H9 (cell line): ENCODE results near the gene MRTFA. TPM values are rescaled to one million over a fixed set of nuclear protein-coding genes. Genes with fewer than 3 reads are reported as not detected.

Experiments
- DNase-seq: peaks from one replicate; pipeline ENCODE4 v3.0.0-alpha.2; 2017
- H2AFZ ChIP-seq: one replicate; pipeline ENCODE4 v1.6.1; 2013; ENCODE audit warnings: mild to moderate bottlenecking, low read length, control low read depth, moderate library complexity
- H2AK5ac ChIP-seq: 2 replicates; pipeline ENCODE4 v1.6.1; 2013; ENCODE audit warnings: low read length, control low read depth, mixed read lengths; ENCODE audit not compliant: insufficient read length
- H2BK120ac ChIP-seq: one replicate; pipeline ENCODE4 v1.6.1; 2013; ENCODE audit warnings: low read depth, mild to moderate bottlenecking, low read length, control low read depth, inconsistent platforms; ENCODE audit not compliant: poor library complexity, severe bottlenecking
- H2BK12ac ChIP-seq: 2 replicates; pipeline ENCODE4 v1.6.1; 2013; ENCODE audit warnings: low read length, control low read depth, mixed read lengths, low read depth; ENCODE audit not compliant: insufficient read length
- H2BK15ac ChIP-seq: 2 replicates; pipeline ENCODE4 v1.6.1; 2013; ENCODE audit warnings: low read depth, low read length, control low read depth
- H2BK20ac ChIP-seq: one replicate; pipeline ENCODE4 v1.6.1; 2013; ENCODE audit warnings: low read depth, mild to moderate bottlenecking, low read length, control low read depth, inconsistent platforms; ENCODE audit not compliant: poor library complexity, severe bottlenecking
- H2BK5ac ChIP-seq: 2 replicates; pipeline ENCODE4 v1.6.1; 2013; ENCODE audit warnings: low read length, control low read depth, mixed read lengths; ENCODE audit not compliant: insufficient read length
- H3K14ac ChIP-seq: 2 replicates; pipeline ENCODE4 v1.6.1; 2013; ENCODE audit warnings: low read length, control low read depth; ENCODE audit not compliant: insufficient read depth
- H3K18ac ChIP-seq: 2 replicates; pipeline ENCODE4 v1.6.1; 2013; ENCODE audit warnings: low read depth, mild to moderate bottlenecking, mixed read lengths, low read length, control low read depth; ENCODE audit not compliant: insufficient read length
- H3K23ac ChIP-seq: 2 replicates; pipeline ENCODE4 v1.6.1; 2013; ENCODE audit warnings: low read length, control low read depth, mixed read lengths, low read depth; ENCODE audit not compliant: insufficient read length
- H3K23me2 ChIP-seq: 2 replicates; pipeline ENCODE4 v1.6.1; 2013; ENCODE audit warnings: low read depth, mild to moderate bottlenecking, mixed read lengths, low read length, control low read depth; ENCODE audit not compliant: insufficient read length, poor library complexity, severe bottlenecking
- H3K27ac ChIP-seq: 2 replicates; pipeline ENCODE4 v1.5.1; 2013; ENCODE audit warnings: low read length, control low read depth, mixed read lengths, low read depth; ENCODE audit not compliant: insufficient read length
- H3K27me3 ChIP-seq: 2 replicates; pipeline ENCODE4 v1.6.1; 2013; ENCODE audit warnings: low read length, control low read depth, inconsistent platforms; ENCODE audit not compliant: insufficient read depth
- H3K4ac ChIP-seq: 2 replicates; pipeline ENCODE4 v1.6.1; 2013; ENCODE audit warnings: low read depth, mild to moderate bottlenecking, control low read depth, inconsistent platforms, low read length, moderate library complexity
- H3K4me1 ChIP-seq: 2 replicates; pipeline ENCODE4 v1.6.1; 2013; ENCODE audit warnings: low read length, control low read depth, inconsistent platforms; ENCODE audit not compliant: insufficient read depth
- H3K4me2 ChIP-seq: 2 replicates; pipeline ENCODE4 v1.6.1; 2013; ENCODE audit warnings: low read length, control low read depth, mixed read lengths; ENCODE audit not compliant: insufficient read length, insufficient read depth
- H3K56ac ChIP-seq: 2 replicates; pipeline ENCODE4 v1.6.1; 2013; ENCODE audit warnings: low read depth, mild to moderate bottlenecking, mixed read lengths, low read length, control low read depth; ENCODE audit not compliant: insufficient read length
- H3K79me1 ChIP-seq: 2 replicates; pipeline ENCODE4 v1.6.1; 2013; ENCODE audit warnings: low read depth, mild to moderate bottlenecking, moderate library complexity, low read length, control low read depth, inconsistent platforms; ENCODE audit not compliant: insufficient read depth, poor library complexity, severe bottlenecking
- H3K79me2 ChIP-seq: 2 replicates; pipeline ENCODE4 v1.6.1; 2013; ENCODE audit warnings: low read length, control low read depth, inconsistent platforms; ENCODE audit not compliant: insufficient read depth
- H3K9ac ChIP-seq: 2 replicates; pipeline ENCODE4 v1.6.1; 2013; ENCODE audit warnings: low read length, control low read depth, mixed read lengths; ENCODE audit not compliant: insufficient read length; ENCODE audit errors: extremely low read depth
- H3K9me3 ChIP-seq: one replicate; pipeline ENCODE4 v1.6.1; 2013; ENCODE audit warnings: low read depth, low read length, inconsistent platforms; ENCODE audit not compliant: control insufficient read depth
- H3T11ph ChIP-seq: one replicate; pipeline ENCODE4 v1.6.1; 2013; ENCODE audit warnings: mild to moderate bottlenecking, low read length, control low read depth, inconsistent platforms
- H4K20me1 ChIP-seq: one replicate; pipeline ENCODE4 v1.6.1; 2013; ENCODE audit not compliant: control insufficient read depth, insufficient read length, insufficient read depth
- H4K5ac ChIP-seq: 2 replicates; pipeline ENCODE4 v1.6.1; 2013; ENCODE audit warnings: low read depth, mild to moderate bottlenecking, mixed read lengths, low read length, control low read depth; ENCODE audit not compliant: insufficient read length
- H4K8ac ChIP-seq: replicated peaks from 2 replicates; pipeline ENCODE4 v1.6.1; 2013; ENCODE audit warnings: low read length, control low read depth, mixed read lengths, low read depth; ENCODE audit not compliant: insufficient read length
- H4K91ac ChIP-seq: 2 replicates; pipeline ENCODE4 v1.6.1; 2013; ENCODE audit warnings: low read depth, mild to moderate bottlenecking, moderate library complexity, mixed read lengths, low read length, control low read depth; ENCODE audit not compliant: insufficient read length
- H3K27ac Mint-ChIP-seq, 3 experiments: 2 replicates in 2 of 3; 3 replicates in 1 of 3; pipeline ENCODE4 v1.8.0; 2020 to 2021; ENCODE audit warnings: mixed read lengths in 3 of 3, mild to moderate bottlenecking in 1 of 3, moderate library complexity in 1 of 3
- H3K27me3 Mint-ChIP-seq: 2 replicates; pipeline ENCODE4 v1.8.0; 2021; ENCODE audit warnings: low read depth, mild to moderate bottlenecking, moderate library complexity, mixed read lengths
- H3K36me3 Mint-ChIP-seq, 3 experiments: 2 replicates in 2 of 3; 3 replicates in 1 of 3; pipeline ENCODE4 v1.8.0; 2020 to 2021; ENCODE audit warnings: low read depth in 3 of 3, mixed read lengths in 3 of 3; ENCODE audit not compliant: insufficient read depth in 1 of 3
- H3K4me1 Mint-ChIP-seq, 2 experiments: 2 replicates each; pipeline ENCODE4 v1.8.0; 2020; ENCODE audit warnings: mixed read lengths in 2 of 2
- H3K4me3 Mint-ChIP-seq, 2 experiments: 2 replicates in 1 of 2; 3 replicates in 1 of 2; pipeline ENCODE4 v1.8.0; 2020 to 2021; ENCODE audit warnings: mild to moderate bottlenecking in 2 of 2, mixed read lengths in 2 of 2, moderate library complexity in 1 of 2
- H3K9me3 Mint-ChIP-seq, 2 experiments: 2 replicates in 1 of 2; 3 replicates in 1 of 2; pipeline ENCODE4 v1.8.0; 2020; ENCODE audit warnings: mild to moderate bottlenecking in 2 of 2, mixed read lengths in 2 of 2, moderate library complexity in 1 of 2
- WGBS: extraction: QIAGEN DNeasy Blood & Tissue Kit; methylation state at CpG from one replicate; pipeline ENCODE4 v1.1.7; 2013; ENCODE audit warnings: missing lambda C conversion rate, low lambda C conversion rate, mixed read lengths; ENCODE audit not compliant: insufficient read length; ENCODE audit errors: extremely low coverage; 5-methylcytosine and 5-hydroxymethylcytosine counted together
- total RNA-seq: library from RNA; stranded (reverse); gene quantifications from 2 replicates; pipeline ENCODE4 v1.2.1, GENCODE V29; 2021
- TF ChIP-seq, protein P1 (sequence below): fragments of 200-600 bp; sonication (generic); conservative IDR thresholded peaks from 3 replicates; pipeline ENCODE4 v1.8.0; 2021; ENCODE audit warnings: antibody characterized with exemption, mild to moderate bottlenecking

The MRTFA gene
- total RNA-seq, 1 experiment from 2014 or later, result 38.1 TPM

DNA sequence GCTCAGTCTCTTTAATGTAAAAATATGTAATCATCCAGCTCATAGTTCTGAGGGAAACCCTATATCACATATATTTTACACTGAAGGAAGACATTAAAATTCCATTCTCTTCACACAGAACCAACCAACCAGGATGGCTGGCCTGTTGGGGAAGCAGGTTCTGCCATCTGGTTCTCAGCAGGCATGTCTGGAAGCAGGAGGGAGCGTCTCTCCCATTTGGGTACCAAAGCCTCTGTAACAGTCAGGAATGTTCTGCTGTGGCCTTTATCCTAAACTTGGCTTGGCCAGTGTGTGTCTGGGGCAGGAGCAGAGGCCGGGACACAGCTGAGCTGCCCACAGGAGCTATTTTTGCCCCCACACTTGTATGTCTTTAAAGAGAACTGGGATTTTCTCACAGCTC lies 236.9 kb downstream of the MRTFA start:
- H3K27me3 Mint-ChIP-seq, result no peaks in the 10 kb centered on the region; the same call in 1 of the 2 replicates
- H3K27ac Mint-ChIP-seq, result no peak overlapping the region
- H3K27ac ChIP-seq, result no peak overlapping the region

More for the DNA sequence above, 236.9 kb downstream of the MRTFA start:
- H4K20me1 ChIP-seq, result peaks cover 2% of the 10 kb centered on the region
- no peak overlapping the region for H3K14ac ChIP-seq
- H3K4me2 ChIP-seq, result no peak overlapping the region
- no peak overlapping the region for H2AFZ ChIP-seq
- H4K8ac ChIP-seq, result no peak overlapping the region
- no peak for DNase-seq
- no peaks in the 10 kb centered on the region for H3K23me2 ChIP-seq
- H2BK5ac ChIP-seq, result no peak overlapping the region
- no peak overlapping the region for H2AK5ac ChIP-seq
- H3K4me1 Mint-ChIP-seq, result peaks cover 14 to 16% of the 10 kb centered on the region in 2 experiments
- no peaks in the 10 kb centered on the region for H3K79me2 ChIP-seq
- no peak overlapping the region for H3K9ac ChIP-seq
- no peak overlapping the region for H2BK120ac ChIP-seq
- no peaks in the 10 kb centered on the region for H3K9me3 Mint-ChIP-seq
- H3K36me3 Mint-ChIP-seq, result peaks cover 17 to 41% (median 40%) of the 10 kb centered on the region in 3 experiments
- TF ChIP-seq, protein P1, sequence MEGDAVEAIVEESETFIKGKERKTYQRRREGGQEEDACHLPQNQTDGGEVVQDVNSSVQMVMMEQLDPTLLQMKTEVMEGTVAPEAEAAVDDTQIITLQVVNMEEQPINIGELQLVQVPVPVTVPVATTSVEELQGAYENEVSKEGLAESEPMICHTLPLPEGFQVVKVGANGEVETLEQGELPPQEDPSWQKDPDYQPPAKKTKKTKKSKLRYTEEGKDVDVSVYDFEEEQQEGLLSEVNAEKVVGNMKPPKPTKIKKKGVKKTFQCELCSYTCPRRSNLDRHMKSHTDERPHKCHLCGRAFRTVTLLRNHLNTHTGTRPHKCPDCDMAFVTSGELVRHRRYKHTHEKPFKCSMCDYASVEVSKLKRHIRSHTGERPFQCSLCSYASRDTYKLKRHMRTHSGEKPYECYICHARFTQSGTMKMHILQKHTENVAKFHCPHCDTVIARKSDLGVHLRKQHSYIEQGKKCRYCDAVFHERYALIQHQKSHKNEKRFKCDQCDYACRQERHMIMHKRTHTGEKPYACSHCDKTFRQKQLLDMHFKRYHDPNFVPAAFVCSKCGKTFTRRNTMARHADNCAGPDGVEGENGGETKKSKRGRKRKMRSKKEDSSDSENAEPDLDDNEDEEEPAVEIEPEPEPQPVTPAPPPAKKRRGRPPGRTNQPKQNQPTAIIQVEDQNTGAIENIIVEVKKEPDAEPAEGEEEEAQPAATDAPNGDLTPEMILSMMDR, result no peak
- H2BK20ac ChIP-seq, result no peak overlapping the region
- H2BK15ac ChIP-seq, result no peak overlapping the region
- no peak overlapping the region for H4K5ac ChIP-seq
- H3K79me1 ChIP-seq, result no peaks in the 10 kb centered on the region
- no peak overlapping the region for H4K91ac ChIP-seq
- H3K9me3 ChIP-seq, result no peaks in the 10 kb centered on the region
- H3K27me3 ChIP-seq, result no peaks in the 10 kb centered on the region
- H3K4ac ChIP-seq, result no peak overlapping the region
- H3T11ph ChIP-seq, result no peak overlapping the region
- H3K23ac ChIP-seq, result no peak overlapping the region
- H2BK12ac ChIP-seq, result no peak overlapping the region
- H3K56ac ChIP-seq, result no peak overlapping the region
- H3K4me3 Mint-ChIP-seq, result no peak overlapping the region
- H3K18ac ChIP-seq, result no peak overlapping the region
- WGBS, result no CpG with 5 or more reads among the region's 2 CpGs
- H3K4me1 ChIP-seq, result no peaks in the 10 kb centered on the region; the same call in 1 of the 2 replicates
